Type B pancreatic cell (in vitro differentiated cells): ENCODE measurements around the gene NEDD8. TPM values are rescaled to one million over a fixed set of nuclear protein-coding genes. Genes with fewer than 3 reads are reported as not detected.
A peak's percentile ranks its signal among the peaks of the same experiment; 100 is the strongest.

Experiments used
- DNase-seq: peaks from one replicate; pipeline ENCODE4 v3.0.0; 2021; ENCODE audit warnings: mixed read lengths; ENCODE audit not compliant: unreplicated experiment; ENCODE audit errors: extremely low spot score
- H3K27ac Mint-ChIP-seq: 2 replicates; pipeline ENCODE4 v1.8.0; 2021; ENCODE audit warnings: mild to moderate bottlenecking, mixed read lengths
- H3K27me3 Mint-ChIP-seq: 2 replicates; pipeline ENCODE4 v1.8.0; 2021; ENCODE audit warnings: mixed read lengths
- H3K36me3 Mint-ChIP-seq: 2 replicates; pipeline ENCODE4 v1.8.0; 2021; ENCODE audit warnings: mixed read lengths
- H3K4me1 Mint-ChIP-seq: one replicate; pipeline ENCODE4 v1.8.0; 2021; ENCODE audit warnings: mixed read lengths; ENCODE audit not compliant: unreplicated experiment
- H3K4me3 Mint-ChIP-seq: 2 replicates; pipeline ENCODE4 v1.8.0; 2021; ENCODE audit warnings: mild to moderate bottlenecking, mixed read lengths
- H3K9me3 Mint-ChIP-seq: 2 replicates; pipeline ENCODE4 v1.8.0; 2021; ENCODE audit warnings: mixed read lengths
- total RNA-seq: library from RNA; stranded (reverse); gene quantifications from 2 replicates; pipeline ENCODE4 v1.2.1, GENCODE V29; 2021; ENCODE audit warnings: low replicate concordance
- TF ChIP-seq, protein P1 (sequence below): fragments of 200-600 bp; sonication (generic); conservative IDR thresholded peaks from 2 replicates; pipeline ENCODE4 v1.5.0; 2021; ENCODE audit warnings: antibody characterized with exemption, mild to moderate bottlenecking

NEDD8 gene
- total RNA-seq, 1 donor from 2014 or later = 161 TPM

DNA sequence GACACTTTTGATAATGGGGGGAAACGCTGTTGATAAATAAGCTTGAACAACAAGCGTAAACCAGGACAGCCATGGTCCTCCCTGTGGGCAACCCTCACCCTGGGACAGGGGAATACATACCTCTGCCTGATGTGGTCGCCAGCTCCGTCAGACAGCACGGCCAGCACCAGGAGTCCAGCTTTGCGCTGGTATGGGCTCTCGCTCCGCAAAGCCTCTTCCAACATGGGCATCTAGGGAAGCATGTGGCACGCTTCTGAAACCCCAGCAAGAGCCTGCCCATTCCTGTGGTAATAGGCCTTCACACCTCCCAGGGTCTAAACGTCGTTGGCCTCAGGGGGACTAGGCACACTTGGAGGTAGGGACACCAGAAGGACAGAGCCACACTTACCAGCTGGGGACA is 46.4 kb downstream of the NEDD8 start:
- no peak for DNase-seq
- Mint-ChIP-seq H3K4me3 (no peak overlapping the region), H3K27me3 (no peaks in the 10 kb centered on the region), H3K9me3 (no peaks in the 10 kb centered on the region), H3K27ac (peak overlapping the region; percentile 13), H3K36me3 (peaks cover 10% of the 10 kb centered on the region), H3K4me1 (peaks cover 19% of the 10 kb centered on the region)
- TF ChIP-seq, protein P1, sequence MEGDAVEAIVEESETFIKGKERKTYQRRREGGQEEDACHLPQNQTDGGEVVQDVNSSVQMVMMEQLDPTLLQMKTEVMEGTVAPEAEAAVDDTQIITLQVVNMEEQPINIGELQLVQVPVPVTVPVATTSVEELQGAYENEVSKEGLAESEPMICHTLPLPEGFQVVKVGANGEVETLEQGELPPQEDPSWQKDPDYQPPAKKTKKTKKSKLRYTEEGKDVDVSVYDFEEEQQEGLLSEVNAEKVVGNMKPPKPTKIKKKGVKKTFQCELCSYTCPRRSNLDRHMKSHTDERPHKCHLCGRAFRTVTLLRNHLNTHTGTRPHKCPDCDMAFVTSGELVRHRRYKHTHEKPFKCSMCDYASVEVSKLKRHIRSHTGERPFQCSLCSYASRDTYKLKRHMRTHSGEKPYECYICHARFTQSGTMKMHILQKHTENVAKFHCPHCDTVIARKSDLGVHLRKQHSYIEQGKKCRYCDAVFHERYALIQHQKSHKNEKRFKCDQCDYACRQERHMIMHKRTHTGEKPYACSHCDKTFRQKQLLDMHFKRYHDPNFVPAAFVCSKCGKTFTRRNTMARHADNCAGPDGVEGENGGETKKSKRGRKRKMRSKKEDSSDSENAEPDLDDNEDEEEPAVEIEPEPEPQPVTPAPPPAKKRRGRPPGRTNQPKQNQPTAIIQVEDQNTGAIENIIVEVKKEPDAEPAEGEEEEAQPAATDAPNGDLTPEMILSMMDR = no peak

DNA sequence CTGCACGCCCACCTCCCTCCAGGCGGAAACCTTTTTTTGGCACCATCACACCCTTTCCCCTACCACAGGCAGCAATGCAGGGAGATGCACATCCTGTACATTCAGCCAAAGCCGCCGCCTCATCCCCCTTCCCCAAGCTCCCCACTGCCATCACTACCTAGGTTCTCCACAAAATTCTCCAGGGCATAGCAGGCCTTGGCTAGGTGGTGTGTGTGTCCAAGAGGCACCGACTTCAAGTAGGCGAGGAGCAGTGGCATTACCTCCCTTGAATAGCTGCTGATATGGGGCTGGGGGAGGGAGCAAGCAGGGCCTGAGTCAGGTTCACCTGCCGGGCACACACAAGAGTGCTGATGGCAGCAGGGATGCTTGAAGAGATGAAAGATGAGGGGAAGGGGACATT is 47.1 kb downstream of the NEDD8 start:
- no peak for DNase-seq
- Mint-ChIP-seq H3K4me1 (peaks cover 20% of the 10 kb centered on the region), H3K36me3 (peaks cover 9% of the 10 kb centered on the region), H3K9me3 (no peaks in the 10 kb centered on the region), H3K4me3 (no peak overlapping the region), H3K27ac (no peak overlapping the region), H3K27me3 (no peaks in the 10 kb centered on the region)
- TF ChIP-seq, protein P1 = no peak

DNA sequence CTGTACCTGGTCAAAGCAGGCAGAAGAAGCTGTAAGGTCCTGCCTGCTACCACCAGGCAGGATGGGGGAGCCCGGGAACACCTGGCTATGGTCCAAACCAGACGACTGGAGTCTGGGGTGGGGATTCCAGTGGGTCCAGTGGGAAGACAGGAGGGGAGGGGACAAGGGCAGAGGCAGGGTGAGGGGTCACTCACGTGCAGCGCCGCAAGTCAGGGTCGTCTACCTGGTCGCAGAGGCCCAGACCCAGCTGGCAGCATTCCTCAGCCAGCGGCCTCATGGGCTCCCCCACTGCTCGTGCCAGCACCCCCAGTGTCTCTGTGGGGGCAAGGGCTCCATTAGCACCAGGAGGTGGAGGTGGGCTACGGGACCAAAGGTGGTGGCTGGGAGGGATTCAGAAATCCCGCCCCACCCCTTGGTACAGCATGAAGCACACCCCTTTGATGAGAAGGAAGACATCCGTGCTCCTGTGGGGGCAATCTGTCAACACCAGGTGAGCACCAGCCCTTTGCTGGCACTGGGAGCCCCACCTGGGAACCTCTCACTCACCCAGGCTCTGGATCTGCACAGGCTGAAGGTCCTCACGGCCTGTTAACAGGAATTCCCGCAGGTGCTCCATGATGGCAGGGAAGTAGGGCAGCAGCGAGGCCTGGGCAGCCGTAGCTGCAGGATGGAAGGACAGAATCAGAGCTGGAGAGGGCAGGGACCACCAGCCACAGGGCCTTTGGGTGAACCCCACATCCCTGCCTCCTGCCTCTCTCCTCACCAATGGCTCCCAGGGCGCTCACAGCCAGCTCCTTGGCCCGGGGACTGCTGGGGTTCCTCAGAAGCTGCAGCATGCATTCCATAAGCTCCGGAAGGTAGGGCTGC is 47.8 kb downstream of the NEDD8 start:
- Mint-ChIP-seq H3K27ac (no peak overlapping the region), H3K9me3 (no peaks in the 10 kb centered on the region), H3K4me1 (peaks cover 22% of the 10 kb centered on the region), H3K27me3 (no peaks in the 10 kb centered on the region), H3K36me3 (peaks cover 7% of the 10 kb centered on the region), H3K4me3 (no peak overlapping the region)
- TF ChIP-seq, protein P1 = no peak
- DNase-seq = no peak

DNA sequence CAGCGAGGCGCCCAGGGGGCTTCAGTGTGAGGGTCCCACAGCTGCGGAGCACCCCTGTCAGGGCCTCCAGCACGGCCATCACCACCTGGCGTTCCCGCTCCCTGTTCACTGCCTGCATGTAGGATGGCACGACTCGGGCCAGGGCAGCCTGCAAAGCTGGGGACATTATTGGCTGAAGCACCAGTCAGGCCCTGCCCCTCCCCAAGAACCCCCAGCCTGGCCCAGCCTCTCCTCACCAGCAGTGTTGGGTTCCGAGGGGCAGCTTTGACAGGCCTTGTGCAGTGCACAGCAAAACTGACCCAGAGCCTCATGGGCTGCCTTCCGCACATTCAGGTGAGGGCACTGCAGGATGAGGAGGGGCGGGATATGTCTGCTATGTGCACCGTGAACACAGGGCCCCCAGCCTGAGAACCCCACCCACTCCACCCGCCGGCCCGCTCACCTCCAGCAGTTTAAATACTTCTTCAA is 49.1 kb downstream of the NEDD8 start:
- Mint-ChIP-seq H3K9me3 (no peaks in the 10 kb centered on the region), H3K4me3 (no peak overlapping the region), H3K36me3 (peaks cover 4% of the 10 kb centered on the region), H3K4me1 (peaks cover 17% of the 10 kb centered on the region), H3K27ac (peak overlapping the region; percentile 68), H3K27me3 (no peaks in the 10 kb centered on the region)
- TF ChIP-seq, protein P1 = no peak
- DNase-seq = no peak

DNA sequence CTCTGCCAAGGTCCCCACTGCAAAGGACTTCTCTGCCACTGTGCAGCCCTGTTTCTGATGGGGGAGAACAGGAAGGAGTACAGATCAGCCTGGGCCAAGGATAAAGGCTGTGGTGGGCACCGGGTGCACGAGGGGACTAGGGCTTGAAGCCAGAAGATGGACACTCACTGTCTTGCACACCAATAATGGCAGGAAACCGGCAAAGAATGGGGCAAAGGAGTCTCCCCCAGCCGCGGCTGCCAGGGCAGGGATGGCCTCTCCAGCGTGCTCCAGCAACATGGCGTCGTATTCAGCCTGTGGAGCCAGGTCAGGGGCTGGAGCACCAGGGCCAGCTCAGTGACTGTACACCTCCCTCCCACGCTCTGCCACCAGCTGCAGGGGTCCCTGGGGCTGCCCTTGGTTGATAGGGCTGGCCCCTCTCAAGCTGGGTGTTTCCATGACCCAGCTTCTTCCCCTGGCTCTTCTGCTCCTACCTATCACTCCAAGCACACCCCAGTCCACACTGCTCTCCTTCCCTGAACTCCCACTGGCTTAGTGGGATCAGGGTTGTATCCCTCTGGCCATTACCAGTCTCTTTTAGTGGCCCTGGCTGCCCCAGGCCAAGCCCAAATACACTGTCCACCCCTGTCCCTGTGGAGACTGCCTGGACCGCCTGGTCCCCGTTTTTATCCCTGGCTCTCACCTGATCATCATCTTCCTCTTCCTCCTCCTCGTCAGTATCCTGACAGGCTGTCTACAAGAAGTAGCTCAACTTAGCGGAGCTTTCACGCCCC is 49.9 kb downstream of the NEDD8 start:
- peaks cover 4% of the 10 kb centered on the region for H3K36me3 Mint-ChIP-seq
- H3K4me3 Mint-ChIP-seq = peak overlapping the region; percentile 34
- H3K4me1 Mint-ChIP-seq = peaks cover 13% of the 10 kb centered on the region
- no peak for DNase-seq
- no peaks in the 10 kb centered on the region for H3K9me3 Mint-ChIP-seq
- H3K27ac Mint-ChIP-seq = peak overlapping the region; percentile 68
- TF ChIP-seq, protein P1 = no peak
- H3K27me3 Mint-ChIP-seq = no peaks in the 10 kb centered on the region
